Natural killer cell (primary cell): Measurements from ENCODE around the gene TTC7B. TPM values are rescaled to one million over a fixed set of nuclear protein-coding genes. Genes with fewer than 3 reads are reported as not detected.

Source experiments
- ATAC-seq, 3 donors: fragments of 150-1000 bp in 2 of 3; fragments of 200-7000 bp in 1 of 3; cut with Tn5 transposase; 1 replicate in 1 of 3; 2 replicates in 2 of 3; pipeline ENCODE4 v1.10.0; 2021; ENCODE audit warnings: mild to moderate bottlenecking in 2 of 3, moderate library complexity in 2 of 3
- DNase-seq, 2 donors: peaks; one replicate each; pipeline versions ENCODE4 v3.0.0 to v3.0.0-alpha.2; 2013 to 2021; ENCODE audit warnings: mixed read lengths in 1 of 2
- H3K27ac ChIP-seq: one replicate; pipeline ENCODE4 v1.5.1; 2013; ENCODE audit warnings: mild to moderate bottlenecking, low read length
- H3K27me3 ChIP-seq: one replicate; pipeline ENCODE4 v1.6.1; 2013; ENCODE audit warnings: low read length; ENCODE audit not compliant: control insufficient read depth, insufficient read depth
- H3K36me3 ChIP-seq: one replicate; pipeline ENCODE4 v1.6.1; 2013; ENCODE audit warnings: low read length; ENCODE audit not compliant: control insufficient read depth, insufficient read depth
- H3K4me1 ChIP-seq: one replicate; pipeline ENCODE4 v1.6.1; 2013; ENCODE audit warnings: low read length; ENCODE audit not compliant: control insufficient read depth, insufficient read depth
- H3K4me3 ChIP-seq: one replicate; pipeline ENCODE4 v1.5.1; 2013; ENCODE audit warnings: low read length
- H3K9me3 ChIP-seq: one replicate; pipeline ENCODE4 v1.6.1; 2013; ENCODE audit warnings: low read length; ENCODE audit not compliant: control insufficient read depth, insufficient read depth
- H3K27ac Mint-ChIP-seq, 2 donors: one replicate each; pipeline ENCODE4 v1.8.0; 2022; ENCODE audit warnings: mild to moderate bottlenecking in 2 of 2, mixed read lengths in 2 of 2, moderate library complexity in 1 of 2
- H3K27me3 Mint-ChIP-seq, 2 donors: one replicate each; pipeline ENCODE4 v1.8.0; 2022; ENCODE audit warnings: low read depth in 2 of 2, mixed read lengths in 2 of 2
- H3K36me3 Mint-ChIP-seq: one replicate; pipeline ENCODE4 v1.8.0; 2022; ENCODE audit warnings: mixed read lengths
- H3K4me1 Mint-ChIP-seq, 2 donors: one replicate each; pipeline ENCODE4 v1.8.0; 2022; ENCODE audit warnings: mixed read lengths in 2 of 2
- H3K4me3 Mint-ChIP-seq: one replicate; pipeline ENCODE4 v1.8.0; 2022; ENCODE audit warnings: mild to moderate bottlenecking, moderate library complexity, mixed read lengths
- H3K9me3 Mint-ChIP-seq, 2 donors: one replicate each; pipeline ENCODE4 v1.8.0; 2022; ENCODE audit warnings: mixed read lengths in 2 of 2
- CTCF ChIP-seq: fragments of 200-600 bp; IDR thresholded peaks from one replicate; pipeline ENCODE4 v1.8.0; 2022; ENCODE audit warnings: antibody characterized with exemption
- WGBS: methylation state at CpG from one replicate; pipeline ENCODE4 v1.1.7; 2013; ENCODE audit warnings: missing lambda C conversion rate; ENCODE audit not compliant: insufficient coverage; 5-methylcytosine and 5-hydroxymethylcytosine counted together
- intact Hi-C: fragments of 100-400 bp; cut with micrococcal nuclease; formaldehyde crosslinking; loops from one replicate; pipeline ENCODE4 v1.14.2; 2022
- total RNA-seq, 4 donors: library from RNA; stranded (reverse); fragments of 120-200 nt in 1 of 4; gene quantifications; one replicate each; pipeline versions ENCODE4 v1.2.3 to v1.2.4, GENCODE V29; 2013 to 2022

Gene TTC7B
- total RNA-seq, 3 donors from 2014 or later (not counting 1 experiment from before 2014, with no cell fraction given): 1.7 to 17.2 (median 5.9) TPM

GRCh38 chr14:90732139-90732538, 84.1 kb downstream of the TTC7B start:
- Mint-ChIP-seq H3K36me3 (no peaks in the 10 kb centered on the region), H3K4me1 (no peaks in the 10 kb centered on the region), H3K27ac (no peak overlapping the region), H3K9me3 (no peaks in the 10 kb centered on the region), H3K27me3 (no peaks in the 10 kb centered on the region), H3K4me3 (no peak overlapping the region)
- DNase-seq: no peak
- no peak for ATAC-seq
- no peak overlapping the region for H3K4me3 ChIP-seq
- WGBS: 83% methylated on average over 4 of the region's 4 CpGs
- H3K27me3 ChIP-seq: no peaks in the 10 kb centered on the region
- no peaks in the 10 kb centered on the region for H3K9me3 ChIP-seq
- H3K4me1 ChIP-seq: peaks cover 3% of the 10 kb centered on the region
- intact Hi-C loops: no loop called here
- H3K36me3 ChIP-seq: no peaks in the 10 kb centered on the region
- no peak overlapping the region for H3K27ac ChIP-seq
- no peak for TF ChIP-seq CTCF

- Mint-ChIP-seq H3K36me3 (no peaks in the 10 kb centered on the region), H3K4me1 (no peaks in the 10 kb centered on the region), H3K27ac (no peak overlapping the region), H3K4me3 (no peak overlapping the region), H3K27me3 (peaks cover 0 to 1% of the 10 kb centered on the region in 2 donors), H3K9me3 (no peaks in the 10 kb centered on the region)
- ATAC-seq (no peak), DNase-seq (no peak)
- H3K4me3 ChIP-seq: no peak overlapping the region
- TF ChIP-seq CTCF: no peak
- 96% methylated on average over 11 of the region's 11 CpGs for WGBS
- H3K9me3 ChIP-seq: no peaks in the 10 kb centered on the region
- intact Hi-C loops: no loop called here
- no peaks in the 10 kb centered on the region for H3K36me3 ChIP-seq
- H3K27ac ChIP-seq: no peak overlapping the region
- no peaks in the 10 kb centered on the region for H3K27me3 ChIP-seq
- H3K4me1 ChIP-seq: peaks cover 3% of the 10 kb centered on the region
These were observed 84.7 kb downstream of the TTC7B start for GRCh38 chr14:90731487-90731886.

GRCh38 chr14:90730206-90730766, 85.9 kb downstream of the TTC7B start:
- no peak overlapping the region for H3K27ac Mint-ChIP-seq
- H3K27me3 Mint-ChIP-seq: peaks cover 0 to 2% of the 10 kb centered on the region in 2 donors
- H3K9me3 Mint-ChIP-seq: no peaks in the 10 kb centered on the region
- 77% methylated on average over 8 of the region's 9 CpGs for WGBS
- H3K27ac ChIP-seq: no peak overlapping the region
- H3K4me1 ChIP-seq: peaks cover 3% of the 10 kb centered on the region
- H3K4me3 Mint-ChIP-seq: no peak overlapping the region
- no peaks in the 10 kb centered on the region for H3K9me3 ChIP-seq
- intact Hi-C loops: no loop called here
- H3K27me3 ChIP-seq: no peaks in the 10 kb centered on the region
- no peaks in the 10 kb centered on the region for H3K36me3 Mint-ChIP-seq
- TF ChIP-seq CTCF: no peak
- DNase-seq: no peak
- H3K4me1 Mint-ChIP-seq: no peaks in the 10 kb centered on the region
- H3K4me3 ChIP-seq: no peak overlapping the region
- no peak for ATAC-seq
- H3K36me3 ChIP-seq: no peaks in the 10 kb centered on the region

- H3K9me3 ChIP-seq: no peaks in the 10 kb centered on the region
- Mint-ChIP-seq H3K4me1 (no peaks in the 10 kb centered on the region), H3K27me3 (peaks cover 0 to 2% of the 10 kb centered on the region in 2 donors), H3K36me3 (no peaks in the 10 kb centered on the region), H3K4me3 (no peak overlapping the region), H3K9me3 (no peaks in the 10 kb centered on the region), H3K27ac (no peak overlapping the region)
- TF ChIP-seq CTCF: no peak
- intact Hi-C loops: no loop called here
- 94% methylated on average over 5 of the region's 5 CpGs for WGBS
- peaks cover 3% of the 10 kb centered on the region for H3K4me1 ChIP-seq
- no peaks in the 10 kb centered on the region for H3K27me3 ChIP-seq
- no peaks in the 10 kb centered on the region for H3K36me3 ChIP-seq
- no peak for DNase-seq
- no peak overlapping the region for H3K4me3 ChIP-seq
- no peak overlapping the region for H3K27ac ChIP-seq
- ATAC-seq: no peak
These were observed 87.3 kb downstream of the TTC7B start for GRCh38 chr14:90728951-90729350.
